Measurements from ENCODE around the gene NOSIP.

- TF ChIP-seq POLR2AphosphoS5 (IDR thresholded peaks at IDR 0.05) (no peak), POLR2A (IDR thresholded peaks at IDR 0.05) (no peak), EP300 (IDR thresholded peaks at IDR 0.05) (no peak)
- TF ChIP-seq, protein P1, sequence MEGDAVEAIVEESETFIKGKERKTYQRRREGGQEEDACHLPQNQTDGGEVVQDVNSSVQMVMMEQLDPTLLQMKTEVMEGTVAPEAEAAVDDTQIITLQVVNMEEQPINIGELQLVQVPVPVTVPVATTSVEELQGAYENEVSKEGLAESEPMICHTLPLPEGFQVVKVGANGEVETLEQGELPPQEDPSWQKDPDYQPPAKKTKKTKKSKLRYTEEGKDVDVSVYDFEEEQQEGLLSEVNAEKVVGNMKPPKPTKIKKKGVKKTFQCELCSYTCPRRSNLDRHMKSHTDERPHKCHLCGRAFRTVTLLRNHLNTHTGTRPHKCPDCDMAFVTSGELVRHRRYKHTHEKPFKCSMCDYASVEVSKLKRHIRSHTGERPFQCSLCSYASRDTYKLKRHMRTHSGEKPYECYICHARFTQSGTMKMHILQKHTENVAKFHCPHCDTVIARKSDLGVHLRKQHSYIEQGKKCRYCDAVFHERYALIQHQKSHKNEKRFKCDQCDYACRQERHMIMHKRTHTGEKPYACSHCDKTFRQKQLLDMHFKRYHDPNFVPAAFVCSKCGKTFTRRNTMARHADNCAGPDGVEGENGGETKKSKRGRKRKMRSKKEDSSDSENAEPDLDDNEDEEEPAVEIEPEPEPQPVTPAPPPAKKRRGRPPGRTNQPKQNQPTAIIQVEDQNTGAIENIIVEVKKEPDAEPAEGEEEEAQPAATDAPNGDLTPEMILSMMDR (IDR thresholded peaks at IDR 0.05), result peak in 5 of 7 experiments; percentile 61 to 90 (median 80)
Measured at GRCh38 chr19:49506575-49507105, 73.7 kb downstream of the NOSIP start.
